Measurements from ENCODE around the gene LRP8.

LRP8 gene

GRCh38 chr1:53321366-53321765, 6.5 kb downstream of the LRP8 start:
- DNase-seq: no peak

GRCh38 chr1:53320646-53321045, 7.2 kb downstream of the LRP8 start:
- DNase-seq: no peak

DNA sequence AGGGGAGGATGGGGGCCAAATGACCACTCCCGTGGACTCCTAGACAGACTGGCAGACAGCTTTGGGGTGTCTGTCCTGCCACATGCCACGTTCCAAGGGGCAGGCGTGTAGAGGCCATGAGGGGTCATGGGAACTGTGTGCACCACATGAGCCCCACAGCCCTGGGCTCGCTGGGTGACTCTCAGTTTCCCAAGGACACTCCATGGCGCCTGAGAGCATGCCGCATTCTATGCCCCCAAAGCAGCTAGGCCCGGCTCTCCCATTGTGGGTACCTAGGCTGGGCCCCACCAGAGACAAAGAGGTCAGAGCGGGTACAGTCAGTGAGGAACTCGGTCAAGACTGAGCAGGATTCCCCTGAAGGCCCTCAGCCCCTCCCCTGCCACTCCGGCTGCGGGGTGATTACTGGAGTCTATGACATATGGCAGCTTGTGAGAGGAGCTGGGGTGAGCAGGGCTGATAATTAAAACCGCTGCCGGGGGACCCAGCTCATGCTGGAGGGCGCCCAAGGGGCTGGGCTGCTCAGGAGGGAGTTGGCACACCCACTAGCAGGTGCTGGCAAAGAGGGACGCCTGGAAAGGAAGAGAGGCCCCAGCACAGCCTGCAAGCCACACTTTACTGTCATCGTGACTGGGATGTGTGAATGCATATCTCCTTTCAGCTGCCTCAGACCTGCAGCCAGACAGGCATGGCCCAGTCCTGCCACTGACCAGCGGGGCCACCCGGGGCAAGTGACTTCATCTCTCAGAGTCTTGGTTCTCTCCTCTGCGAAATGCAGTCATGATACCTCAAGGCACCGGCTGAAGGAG, 8.4 kb downstream of the LRP8 start:
- DNase-seq: no peak

DNA sequence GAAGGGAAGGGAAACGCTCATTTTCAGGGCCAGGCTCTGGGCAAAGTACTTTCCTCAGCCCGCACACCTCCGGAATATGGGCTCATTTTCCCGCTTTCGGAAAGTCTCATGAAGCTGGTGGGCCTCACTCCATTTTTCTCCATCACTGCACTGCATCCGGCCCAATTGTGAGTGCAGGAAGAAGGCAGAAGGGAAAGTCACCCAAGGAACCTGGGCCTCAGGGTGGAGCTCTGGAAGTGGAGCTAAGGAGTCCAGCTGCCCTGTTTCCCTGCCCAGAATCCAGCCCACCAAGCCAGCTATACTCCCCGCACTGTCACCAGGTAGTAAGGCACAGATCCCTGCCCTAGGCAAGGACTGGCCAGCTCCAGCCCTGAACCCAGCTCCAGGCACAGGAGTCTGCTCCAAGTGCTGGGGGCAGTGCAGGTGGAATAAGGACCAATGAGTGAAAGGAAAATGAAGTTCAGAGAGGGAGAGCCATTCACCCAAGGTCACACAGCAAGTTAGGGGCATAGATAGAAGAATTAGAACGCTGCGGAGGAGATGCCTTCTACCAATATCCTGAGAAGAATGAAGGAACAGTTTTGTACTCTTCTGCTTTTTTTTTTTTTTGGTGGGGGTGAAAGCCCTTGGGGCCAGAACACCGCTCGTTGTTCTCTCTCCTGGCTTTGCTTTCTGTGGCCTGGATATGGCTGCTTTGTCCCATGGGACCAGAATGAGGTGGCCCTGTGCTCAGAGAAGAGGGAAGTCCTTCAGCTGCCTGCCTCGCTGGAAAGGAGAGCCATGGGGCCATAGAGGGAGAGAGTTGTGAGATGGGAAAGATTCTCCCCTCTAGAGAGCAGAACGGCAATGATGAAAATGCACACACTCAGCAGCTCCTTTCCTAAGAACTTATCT, 10.0 kb downstream of the LRP8 start:
- no peak for DNase-seq

DNA sequence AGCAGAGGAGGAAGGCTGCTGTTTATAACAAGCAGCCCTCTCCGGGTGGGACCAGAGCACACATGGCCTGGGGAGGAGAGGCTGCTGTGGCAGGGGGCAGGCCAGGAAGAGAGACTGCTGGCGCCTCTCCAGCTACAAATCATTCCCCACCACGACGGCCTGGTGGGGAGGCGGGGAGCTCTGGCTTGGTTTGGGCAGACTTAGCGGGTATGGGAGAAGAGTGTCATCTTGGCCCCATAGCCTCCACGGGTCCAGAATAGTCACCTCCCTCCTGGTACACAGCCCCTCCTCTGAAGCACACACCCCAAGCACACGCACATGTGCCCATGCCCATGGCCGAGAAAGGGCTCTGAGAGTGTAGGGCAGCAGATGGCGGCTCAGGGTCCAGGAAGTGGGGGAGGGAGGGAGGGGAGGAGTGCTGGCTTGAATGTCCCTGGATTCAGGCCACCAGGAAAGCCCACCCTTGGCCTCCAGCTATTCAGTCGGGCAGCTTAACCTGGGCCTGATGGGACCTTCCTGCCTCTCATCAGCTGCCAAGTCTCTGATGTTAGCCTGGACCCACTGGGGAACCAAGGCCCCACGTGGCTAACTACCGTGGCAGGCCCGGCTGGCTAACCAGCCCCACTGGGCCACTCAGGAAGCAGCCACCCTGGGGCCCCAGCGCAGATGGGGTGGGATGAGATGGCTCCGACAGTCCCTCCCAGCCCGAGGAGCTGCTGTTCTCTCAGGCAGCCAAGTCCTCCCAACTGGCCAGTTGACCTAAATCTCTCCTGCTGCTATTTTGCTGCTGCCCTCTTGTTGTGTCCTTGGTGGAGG, 10.9 kb downstream of the LRP8 start:
- DNase-seq: no peak

GRCh38 chr1:53316424-53316765, 11.5 kb downstream of the LRP8 start:
- DNase-seq: no peak

- DNase-seq: no peak
These were observed 12.1 kb downstream of the LRP8 start for GRCh38 chr1:53315456-53316423.

GRCh38 chr1:53315046-53315445, 12.8 kb downstream of the LRP8 start:
- no peak for DNase-seq

DNA sequence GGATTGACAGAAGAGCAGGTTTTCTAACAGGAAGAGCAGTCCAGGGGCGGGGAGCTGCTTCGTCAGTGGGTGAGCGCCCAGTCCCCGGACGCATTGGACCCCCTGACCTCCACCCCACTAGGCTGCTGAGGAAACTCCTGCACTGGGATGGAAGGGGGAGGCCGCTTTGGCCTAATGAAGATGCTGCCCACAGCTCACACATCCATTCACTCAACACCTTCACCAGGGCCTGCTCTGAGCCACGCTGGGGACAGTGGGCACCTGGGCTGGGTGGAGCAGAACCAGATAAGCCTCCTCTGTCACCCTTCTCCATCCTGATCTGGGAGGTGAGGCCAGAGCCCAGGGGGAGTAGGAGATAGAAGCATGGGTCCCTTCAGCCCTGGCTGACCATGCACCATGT, 13.3 kb downstream of the LRP8 start:
- DNase-seq: no peak

GRCh38 chr1:53314096-53314495, 13.8 kb downstream of the LRP8 start:
- no peak for DNase-seq

DNA sequence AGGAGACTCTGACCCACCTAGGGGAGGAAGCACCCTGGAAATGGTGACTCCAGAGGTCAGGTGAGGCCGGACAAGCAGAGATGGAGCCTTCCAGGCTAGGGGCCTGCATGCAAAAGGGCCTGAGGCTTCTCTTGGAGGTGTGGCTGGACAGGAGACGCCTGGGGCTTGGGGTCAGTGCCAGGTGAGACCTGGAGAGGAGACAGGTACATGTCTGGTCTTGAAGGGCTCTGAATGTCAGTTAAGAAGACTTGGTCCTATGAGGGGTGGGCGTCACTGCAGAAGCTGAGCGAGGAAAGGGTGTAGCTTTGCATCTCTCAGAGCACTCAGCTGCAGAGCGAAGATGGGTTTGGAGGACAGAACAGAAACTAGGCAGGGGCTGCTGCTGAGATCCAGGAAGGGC, 14.3 kb downstream of the LRP8 start:
- DNase-seq: no peak

GRCh38 chr1:53311702-53312305, 16.1 kb downstream of the LRP8 start:
- no peak for DNase-seq

DNA sequence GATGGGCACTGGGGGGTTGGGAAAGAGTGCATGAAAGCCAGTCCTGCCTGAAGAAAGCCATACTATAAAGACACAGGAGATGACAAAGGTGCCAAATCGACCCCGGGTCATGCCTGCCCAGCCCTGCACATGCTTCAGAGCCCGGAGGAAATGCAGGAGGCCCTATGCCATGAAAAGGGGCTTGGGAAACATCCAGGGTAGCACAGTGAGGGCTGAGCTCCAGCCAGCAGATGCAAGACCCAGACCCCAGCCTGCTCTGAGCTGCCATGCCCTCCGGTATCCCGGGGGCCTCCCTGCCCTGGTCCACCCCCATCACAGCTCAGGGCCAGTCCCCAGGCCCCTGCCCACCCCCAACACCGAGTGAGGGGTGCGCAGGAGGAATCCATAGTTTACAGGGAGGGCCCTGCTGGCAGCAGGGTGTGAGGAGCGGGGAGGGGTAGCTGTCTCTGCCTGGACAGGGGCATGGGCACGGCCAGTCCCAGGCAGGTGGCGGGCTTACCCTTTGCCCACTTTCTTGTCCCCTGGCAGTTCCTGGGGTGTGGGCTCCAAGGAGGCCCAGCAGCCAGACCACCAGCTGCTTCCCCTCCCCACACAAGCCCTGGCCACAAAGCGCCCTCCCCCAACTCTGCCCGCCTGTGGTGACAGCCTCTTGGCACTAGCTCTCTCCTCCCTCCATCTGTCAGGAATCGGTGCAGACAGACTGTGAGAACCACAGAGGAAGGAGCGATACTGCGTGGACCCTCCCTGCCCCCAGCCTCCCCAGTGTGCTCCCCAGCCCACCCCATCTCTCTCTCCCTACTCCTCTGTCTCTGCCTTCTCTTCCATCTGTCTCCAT, 16.8 kb downstream of the LRP8 start:
- DNase-seq: no peak

DNA sequence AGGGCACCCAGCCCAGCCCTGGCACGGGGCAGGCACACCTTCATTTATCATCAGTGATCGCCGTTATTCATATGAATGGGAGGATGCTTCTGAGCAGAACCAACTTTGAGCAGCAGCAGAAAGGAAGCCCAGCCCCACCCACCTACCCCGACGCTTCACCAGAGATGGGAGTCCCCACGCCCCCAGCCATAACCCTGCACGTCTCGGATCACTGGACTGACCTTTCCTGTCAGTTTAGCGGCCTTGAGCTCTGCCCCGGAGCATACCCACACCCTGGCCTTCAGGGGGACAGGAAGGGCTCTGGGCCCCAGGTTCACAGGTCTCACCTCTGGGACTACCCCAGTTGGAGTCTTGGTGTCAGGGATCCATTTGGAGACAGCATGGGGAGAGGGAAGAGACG, 18.1 kb downstream of the LRP8 start:
- no peak for DNase-seq

DNA sequence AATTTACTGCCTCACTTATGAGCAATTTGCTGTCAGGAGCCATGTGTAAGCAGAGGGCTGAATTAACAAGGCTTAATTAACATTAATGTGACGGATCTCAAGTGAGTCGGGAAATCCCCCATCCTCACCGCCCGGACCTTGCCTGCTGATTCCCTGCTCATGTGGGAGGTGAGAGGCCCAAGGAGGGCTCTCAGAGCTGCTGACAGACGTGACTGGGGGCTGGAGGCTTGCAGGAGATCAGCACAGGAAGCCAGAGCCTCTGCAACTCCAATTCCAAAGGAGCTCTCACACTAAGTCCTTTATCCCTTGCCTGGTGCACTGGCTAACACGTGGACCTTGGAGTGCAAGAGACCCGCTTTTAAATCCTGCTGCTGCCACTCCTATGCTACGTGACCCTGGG, 19.4 kb downstream of the LRP8 start:
- DNase-seq: no peak

- no peak for DNase-seq
These were observed 20.8 kb downstream of the LRP8 start for GRCh38 chr1:53307037-53307436.

- DNase-seq: no peak
These were observed 21.7 kb downstream of the LRP8 start for GRCh38 chr1:53306168-53306567.

- DNase-seq: no peak
These were observed 22.2 kb downstream of the LRP8 start for GRCh38 chr1:53305650-53306049.

DNA sequence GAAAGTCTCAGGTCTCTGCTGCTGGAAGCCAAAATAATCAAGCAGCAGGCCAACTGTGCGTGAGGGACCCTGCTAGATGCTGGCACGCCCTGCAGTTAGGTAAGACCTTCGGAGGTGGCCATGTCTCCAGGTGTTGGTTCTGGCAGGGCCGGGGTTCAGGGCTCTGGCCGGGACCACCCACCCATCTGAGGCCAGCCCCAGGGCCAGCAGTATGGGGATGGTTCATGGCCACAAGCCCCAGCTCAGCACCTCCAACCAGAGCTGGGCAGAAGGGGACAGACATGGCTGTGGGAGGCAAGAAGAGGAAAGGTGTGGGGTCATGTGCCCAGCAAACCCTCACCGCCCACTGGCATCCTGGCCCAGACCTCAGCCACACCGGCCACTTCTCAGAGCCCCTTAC, 23.3 kb downstream of the LRP8 start:
- no peak for DNase-seq

GRCh38 chr1:53303726-53304515, 23.9 kb downstream of the LRP8 start:
- no peak for DNase-seq

Measured in activated CD4-positive, alpha-beta T cell treated with anti-CD3 and anti-CD28 coated beads, Interleukin-10, Interleukin-2, amounts not matched to agents 100 ng/mL and 50 ng/mL, durations not matched to agents 16 hours and 8 hours (primary cell).